Neural crest cell (in vitro differentiated cells): ENCODE results near the gene SLU7. TPM values are rescaled to one million over a fixed set of nuclear protein-coding genes. Genes with fewer than 3 reads are reported as not detected.

Experiments
- DNase-seq: peaks from one replicate; pipeline ENCODE4 v3.0.0; 2021; ENCODE audit warnings: low read depth, mixed read lengths, low spot score
- H3K27ac Mint-ChIP-seq: one replicate; pipeline ENCODE4 v1.8.0; 2021; ENCODE audit warnings: mild to moderate bottlenecking, mixed read lengths; ENCODE audit not compliant: unreplicated experiment
- H3K27me3 Mint-ChIP-seq: 2 replicates; pipeline ENCODE4 v1.8.0; 2021; ENCODE audit warnings: low read depth, mild to moderate bottlenecking, mixed read lengths
- H3K36me3 Mint-ChIP-seq: 2 replicates; pipeline ENCODE4 v1.8.0; 2021; ENCODE audit warnings: low read depth, mild to moderate bottlenecking, mixed read lengths
- H3K4me1 Mint-ChIP-seq: 2 replicates; pipeline ENCODE4 v1.8.0; 2021; ENCODE audit warnings: mixed read lengths
- H3K4me3 Mint-ChIP-seq: one replicate; pipeline ENCODE4 v1.8.0; 2021; ENCODE audit warnings: mild to moderate bottlenecking, mixed read lengths
- H3K9me3 Mint-ChIP-seq: 2 replicates; pipeline ENCODE4 v1.8.0; 2021; ENCODE audit warnings: mixed read lengths
- total RNA-seq: library from RNA; stranded (reverse); gene quantifications from 2 replicates; pipeline ENCODE4 v1.2.1, GENCODE V29; 2021
- TF ChIP-seq, protein P1 (sequence below): fragments of 200-600 bp; sonication (generic); conservative IDR thresholded peaks from 2 replicates; pipeline ENCODE4 v1.5.0; 2021; ENCODE audit warnings: antibody characterized with exemption, mild to moderate bottlenecking

The SLU7 gene
- total RNA-seq, 1 donor from 2014 or later: 26.2 TPM

GRCh38 chr5:160352308-160352707 lies 66.6 kb downstream of the SLU7 start:
- H3K9me3 Mint-ChIP-seq: no peaks in the 10 kb centered on the region
- H3K4me3 Mint-ChIP-seq: no peak overlapping the region
- no peaks in the 10 kb centered on the region for H3K27me3 Mint-ChIP-seq
- no peak overlapping the region for H3K27ac Mint-ChIP-seq
- no peak for DNase-seq
- H3K4me1 Mint-ChIP-seq: peaks cover 15% of the 10 kb centered on the region
- TF ChIP-seq, protein P1, sequence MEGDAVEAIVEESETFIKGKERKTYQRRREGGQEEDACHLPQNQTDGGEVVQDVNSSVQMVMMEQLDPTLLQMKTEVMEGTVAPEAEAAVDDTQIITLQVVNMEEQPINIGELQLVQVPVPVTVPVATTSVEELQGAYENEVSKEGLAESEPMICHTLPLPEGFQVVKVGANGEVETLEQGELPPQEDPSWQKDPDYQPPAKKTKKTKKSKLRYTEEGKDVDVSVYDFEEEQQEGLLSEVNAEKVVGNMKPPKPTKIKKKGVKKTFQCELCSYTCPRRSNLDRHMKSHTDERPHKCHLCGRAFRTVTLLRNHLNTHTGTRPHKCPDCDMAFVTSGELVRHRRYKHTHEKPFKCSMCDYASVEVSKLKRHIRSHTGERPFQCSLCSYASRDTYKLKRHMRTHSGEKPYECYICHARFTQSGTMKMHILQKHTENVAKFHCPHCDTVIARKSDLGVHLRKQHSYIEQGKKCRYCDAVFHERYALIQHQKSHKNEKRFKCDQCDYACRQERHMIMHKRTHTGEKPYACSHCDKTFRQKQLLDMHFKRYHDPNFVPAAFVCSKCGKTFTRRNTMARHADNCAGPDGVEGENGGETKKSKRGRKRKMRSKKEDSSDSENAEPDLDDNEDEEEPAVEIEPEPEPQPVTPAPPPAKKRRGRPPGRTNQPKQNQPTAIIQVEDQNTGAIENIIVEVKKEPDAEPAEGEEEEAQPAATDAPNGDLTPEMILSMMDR: no peak
- no peaks in the 10 kb centered on the region for H3K36me3 Mint-ChIP-seq

Other genes starting within 250 kb of the SLU7 start
- gene FABP6, start 189.6 kb downstream of the SLU7 start, total RNA-seq: 1.3 and 1.5 TPM in 2 replicates
- 28.7 and 29.7 TPM in 2 replicates for gene CCNJL, start 106.5 kb downstream of the SLU7 start, total RNA-seq
- gene C1QTNF2, start 48.5 kb downstream of the SLU7 start, total RNA-seq: 0.42 and 0.43 TPM in 2 replicates
- gene FAM200C, start 19.0 kb downstream of the SLU7 start, total RNA-seq: 9.1 and 9.6 TPM in 2 replicates
- gene PTTG1, start 2.8 kb upstream of the SLU7 start, total RNA-seq: 157 and 167 TPM in 2 replicates